Activated effector memory CD4-positive, alpha-beta T cell treated with anti-CD3 and anti-CD28 coated beads, Interleukin-2, amount 50 U/mL, for 16 hours (primary cell): ENCODE results near the gene PTGDR.

Experiments used
- DNase-seq: peaks from one replicate; pipeline ENCODE4 v3.0.0-alpha.2; 2020

The PTGDR gene

GRCh38 chr14:52266179-52266578 lies 1.3 kb upstream of the PTGDR start:
- no peak for DNase-seq

- DNase-seq: no peak
Observed at GRCh38 chr14:52266782-52267181, 716 bp upstream of the PTGDR start.

- DNase-seq: peak; percentile 68
Observed at GRCh38 chr14:52268279-52269061, 972 bp downstream of the PTGDR start.

- DNase-seq: no peak
Observed at GRCh38 chr14:52269100-52269499, 1.6 kb downstream of the PTGDR start.

- DNase-seq: no peak
Observed at GRCh38 chr14:52269982-52270381, 2.5 kb downstream of the PTGDR start.

- no peak for DNase-seq
Observed at GRCh38 chr14:52271538-52271937, 4.0 kb downstream of the PTGDR start.

- DNase-seq: no peak
Observed at GRCh38 chr14:52272375-52272774, 4.9 kb downstream of the PTGDR start.

- DNase-seq: no peak
Observed at GRCh38 chr14:52275372-52275771, 7.9 kb downstream of the PTGDR start.

GRCh38 chr14:52277552-52277951 lies 10.1 kb downstream of the PTGDR start:
- no peak for DNase-seq

- DNase-seq: no peak
Observed at GRCh38 chr14:52279408-52279807, 11.9 kb downstream of the PTGDR start.

GRCh38 chr14:52283099-52283498 lies 15.6 kb downstream of the PTGDR start:
- no peak for DNase-seq

- DNase-seq: no peak
Observed at GRCh38 chr14:52286661-52287649, 19.5 kb downstream of the PTGDR start.

GRCh38 chr14:52296378-52296777 lies 28.9 kb downstream of the PTGDR start:
- no peak for DNase-seq

- no peak for DNase-seq
Observed at GRCh38 chr14:52298795-52299194, 31.3 kb downstream of the PTGDR start.

- DNase-seq: no peak
Observed at GRCh38 chr14:52299692-52300278, 32.3 kb downstream of the PTGDR start.

GRCh38 chr14:52303236-52303635 lies 35.7 kb downstream of the PTGDR start:
- no peak for DNase-seq

GRCh38 chr14:52304248-52304904 lies 36.9 kb downstream of the PTGDR start:
- no peak for DNase-seq

GRCh38 chr14:52305014-52305413 lies 37.5 kb downstream of the PTGDR start:
- no peak for DNase-seq

- no peak for DNase-seq
Observed at GRCh38 chr14:52307376-52307775, 39.9 kb downstream of the PTGDR start.

- no peak for DNase-seq
Observed at GRCh38 chr14:52307905-52308304, 40.4 kb downstream of the PTGDR start.

GRCh38 chr14:52310541-52310940 lies 43.0 kb downstream of the PTGDR start:
- DNase-seq: no peak

GRCh38 chr14:52312931-52313355 lies 45.4 kb downstream of the PTGDR start:
- DNase-seq: no peak

- no peak for DNase-seq
Observed at GRCh38 chr14:52313462-52313861, 46.0 kb downstream of the PTGDR start.
